ENCODE measurements around the gene AEN. TPM values are rescaled to one million over a fixed set of nuclear protein-coding genes. Genes with fewer than 3 reads are reported as not detected.

The AEN gene
- total and polyA plus RNA-seq, 2 of the 8 experiments (the other 6 are each of a cell fraction or from before 2014, with no cell fraction given): 112 to 122 TPM

DNA sequence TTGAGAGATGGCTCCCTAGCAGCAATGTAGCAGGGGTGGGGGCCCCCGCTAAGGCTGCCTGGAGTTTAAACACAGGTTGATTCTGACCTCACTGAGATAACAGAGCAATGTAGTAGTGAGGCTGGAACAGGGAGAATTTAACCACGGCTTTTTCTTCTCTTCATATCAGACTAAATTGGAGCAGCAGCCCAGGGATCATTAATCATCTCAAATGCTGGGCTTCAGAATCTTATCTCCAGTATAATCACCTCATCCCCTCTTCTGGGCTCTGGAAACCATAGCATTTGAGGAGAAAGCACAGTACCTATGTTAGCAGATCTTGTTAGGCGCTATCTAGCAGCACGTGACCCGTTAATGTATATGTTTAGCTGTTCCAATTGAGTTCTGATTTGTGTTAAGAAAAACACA lies 49.3 kb upstream of the AEN start:
- H2BK15ac ChIP-seq (ENCODE audit: low read length): no peak overlapping the region
- no peak overlapping the region for H3K4ac ChIP-seq (replicated peaks; ENCODE audit: insufficient read length, low read depth, low read length)
- H4K8ac ChIP-seq (ENCODE audit: extremely low read depth, insufficient read depth, low read length): no peak overlapping the region
- no peaks in the 10 kb centered on the region for H3K27me3 ChIP-seq (replicated peaks in 1 of 4; ENCODE audit: control insufficient read depth in 3 of 4, extremely low read depth in 1 of 4, insufficient read depth in 3 of 4, low read length in 3 of 4)
- H2BK120ac ChIP-seq (replicated peaks; ENCODE audit: low read depth, low read length): no peak overlapping the region
- H3K18ac ChIP-seq (ENCODE audit: extremely low read depth, low read length): no peak overlapping the region
- no peak overlapping the region for H2BK20ac ChIP-seq (ENCODE audit: low read length)
- no peaks in the 10 kb centered on the region for H3K36me3 ChIP-seq (ENCODE audit: control insufficient read depth in 2 of 4, insufficient read depth in 4 of 4, low read length in 3 of 4)
- DNase-seq (ENCODE audit: low read depth in 1 of 2, low spot score in 2 of 2): no peak
- ChIA-PET CTCF (ENCODE audit: partially characterized antibody) (no interaction called here), POLR2A (ENCODE audit: partially characterized antibody) (no interaction called here)
- H3K23ac ChIP-seq (ENCODE audit: insufficient read length): no peak overlapping the region
- H3K4me3 ChIP-seq (ENCODE audit: extremely low read depth in 1 of 4, insufficient read depth in 2 of 4, low read depth in 3 of 4, low read length in 4 of 4): no peak overlapping the region
- H3K79me1 ChIP-seq (ENCODE audit: low read depth, low read length): no peaks in the 10 kb centered on the region
- H3K27ac ChIP-seq (ENCODE audit: low read depth, low read length): no peak overlapping the region
- TF ChIP-seq SAP30 (IDR thresholded peaks at IDR 0.05; ENCODE audit: insufficient read depth, insufficient replicate concordance, low read length) (no peak), BRCA1 (IDR thresholded peaks at IDR 0.05; ENCODE audit: low read depth, low read length) (no peak)
- 82% methylated on average over 5 of the region's 5 CpGs; no CpG with 5 or more reads in 1 of the 2 experiments for WGBS, 2 experiments (ENCODE audit: extremely low coverage in 1 of 2, insufficient coverage in 1 of 2, insufficient read length in 1 of 2, insufficient replicate concordance in 2 of 2, low coverage in 1 of 2, low lambda C conversion rate in 2 of 2, missing lambda C conversion rate in 1 of 2)
- H3K4me1 ChIP-seq (replicated peaks in 1 of 4; ENCODE audit: control insufficient read depth in 3 of 4, insufficient read depth in 4 of 4, low read length in 3 of 4): peaks cover 0 to 5% (median under 1%) of the 10 kb centered on the region in 4 experiments; a peak in 1 of 7 replicates
- no peak overlapping the region for H3K14ac ChIP-seq (ENCODE audit: insufficient read length)
- no peak overlapping the region for H4K91ac ChIP-seq (replicated peaks; ENCODE audit: insufficient read length, low read length)
- no peak overlapping the region for H2AFZ ChIP-seq (ENCODE audit: low read length)
- no peaks in the 10 kb centered on the region for H3K79me2 ChIP-seq (ENCODE audit: control insufficient read depth in 1 of 2, insufficient read depth in 2 of 2, low read length in 2 of 2)
- no peak overlapping the region for H2BK5ac ChIP-seq (ENCODE audit: low read depth, low read length)
- H3K9me3 ChIP-seq (ENCODE audit: insufficient read depth in 2 of 2, low read depth in 1 of 2, low read length in 1 of 2): no peaks in the 10 kb centered on the region
- no peak overlapping the region for H3K56ac ChIP-seq (replicated peaks; ENCODE audit: insufficient read length, low read depth, low read length)
- H2BK12ac ChIP-seq (ENCODE audit: low read depth, low read length): no peak overlapping the region
- H3K4me2 ChIP-seq (ENCODE audit: insufficient read depth in 1 of 2, low read depth in 2 of 2, low read length in 2 of 2): no peak overlapping the region
- no peak for FAIRE-seq
- no peak overlapping the region for H3K9ac ChIP-seq (replicated peaks in 1 of 4; ENCODE audit: extremely low read depth in 1 of 4, low read depth in 3 of 4, low read length in 3 of 4)
- H2AK5ac ChIP-seq (ENCODE audit: low read depth, low read length): no peak overlapping the region
- no peaks in the 10 kb centered on the region for H4K20me1 ChIP-seq (replicated peaks in 1 of 2; ENCODE audit: control insufficient read depth in 1 of 2, insufficient read depth in 2 of 2, low read length in 2 of 2)
- H4K5ac ChIP-seq (ENCODE audit: insufficient read length, low read depth, low read length): no peak overlapping the region
- H3K23me2 ChIP-seq (ENCODE audit: low read depth, low read length): no peaks in the 10 kb centered on the region; the same call in 1 of the 2 replicates
